ENCODE results near the gene ATP5MG.
"Not testable (repeated sequence)": the region's sequence is repeated elsewhere in the genome, so short reads cannot be mapped to it uniquely, and the experiment has no call there.

Gene ATP5MG

DNA sequence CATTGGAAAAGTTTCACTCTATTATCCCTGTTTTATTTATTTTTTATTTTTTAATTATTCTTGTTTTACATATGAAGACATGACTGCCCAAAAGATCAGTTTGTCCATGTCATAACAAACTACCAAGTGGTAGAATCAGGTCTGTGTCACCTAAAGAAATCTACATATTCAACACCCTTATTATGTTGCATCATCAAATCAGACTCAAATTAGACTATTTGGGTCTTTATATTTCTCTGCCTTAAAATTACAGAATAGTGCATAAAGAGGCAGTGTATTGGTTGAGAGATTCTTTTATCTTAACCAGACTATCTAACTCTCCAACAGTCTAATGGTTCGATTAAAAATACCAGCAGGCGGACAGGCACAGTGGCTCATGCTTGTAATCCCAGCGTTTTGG lies 18.5 kb upstream of the ATP5MG start:
- H3K4me3 ChIP-seq (replicated peaks in 1 of 2; ENCODE audit: low read depth in 2 of 2, low read length in 2 of 2): no peak overlapping the region
- TF ChIP-seq, protein P1, sequence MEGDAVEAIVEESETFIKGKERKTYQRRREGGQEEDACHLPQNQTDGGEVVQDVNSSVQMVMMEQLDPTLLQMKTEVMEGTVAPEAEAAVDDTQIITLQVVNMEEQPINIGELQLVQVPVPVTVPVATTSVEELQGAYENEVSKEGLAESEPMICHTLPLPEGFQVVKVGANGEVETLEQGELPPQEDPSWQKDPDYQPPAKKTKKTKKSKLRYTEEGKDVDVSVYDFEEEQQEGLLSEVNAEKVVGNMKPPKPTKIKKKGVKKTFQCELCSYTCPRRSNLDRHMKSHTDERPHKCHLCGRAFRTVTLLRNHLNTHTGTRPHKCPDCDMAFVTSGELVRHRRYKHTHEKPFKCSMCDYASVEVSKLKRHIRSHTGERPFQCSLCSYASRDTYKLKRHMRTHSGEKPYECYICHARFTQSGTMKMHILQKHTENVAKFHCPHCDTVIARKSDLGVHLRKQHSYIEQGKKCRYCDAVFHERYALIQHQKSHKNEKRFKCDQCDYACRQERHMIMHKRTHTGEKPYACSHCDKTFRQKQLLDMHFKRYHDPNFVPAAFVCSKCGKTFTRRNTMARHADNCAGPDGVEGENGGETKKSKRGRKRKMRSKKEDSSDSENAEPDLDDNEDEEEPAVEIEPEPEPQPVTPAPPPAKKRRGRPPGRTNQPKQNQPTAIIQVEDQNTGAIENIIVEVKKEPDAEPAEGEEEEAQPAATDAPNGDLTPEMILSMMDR (IDR thresholded peaks at IDR 0.05; ENCODE audit: low read depth, low read length): no peak
- no peak for DNase-seq (ENCODE audit: low read depth in 2 of 2)

DNA sequence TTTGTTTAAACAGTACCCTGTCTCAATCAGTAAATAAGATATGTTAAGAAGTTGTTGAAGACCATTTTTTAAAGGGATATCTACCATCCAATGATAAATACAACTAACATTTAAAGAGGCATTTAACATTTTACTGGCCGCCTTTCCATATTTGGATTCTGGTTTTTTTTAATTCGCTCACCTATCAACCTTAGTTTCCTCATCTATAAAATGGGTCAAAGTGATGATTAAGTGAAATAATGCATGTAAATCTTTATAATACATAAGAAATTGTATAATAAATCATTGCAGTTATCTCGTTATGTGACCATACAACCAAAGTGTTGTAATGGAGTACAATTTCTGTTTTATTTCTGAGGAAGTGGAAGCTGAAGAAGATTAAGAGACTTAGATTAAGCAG lies 17.7 kb upstream of the ATP5MG start:
- DNase-seq (ENCODE audit: low read depth in 2 of 2): no peak
- TF ChIP-seq, protein P1 (IDR thresholded peaks at IDR 0.05; ENCODE audit: low read depth, low read length): no peak
- H3K4me3 ChIP-seq (replicated peaks in 1 of 2; ENCODE audit: low read depth in 2 of 2, low read length in 2 of 2): no peak overlapping the region

DNA sequence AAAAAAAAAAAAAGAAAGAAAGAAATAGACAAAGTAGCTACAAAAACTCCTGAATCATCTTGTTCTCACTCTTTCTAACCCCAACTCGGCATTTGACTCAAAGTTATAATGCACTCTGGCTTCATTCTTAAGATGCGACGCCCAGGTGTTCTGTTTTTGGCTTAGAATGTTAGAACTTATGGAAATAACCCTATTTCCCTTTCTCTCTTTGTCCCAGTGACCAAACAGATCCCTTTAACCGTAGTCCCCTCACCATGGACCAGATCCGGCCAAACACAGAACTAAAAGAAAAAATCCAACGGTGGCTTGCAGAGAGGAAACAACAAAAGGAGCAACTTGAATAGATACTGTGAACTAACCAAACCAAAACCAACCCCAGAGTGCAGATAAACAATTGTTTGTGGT lies 5.3 kb upstream of the ATP5MG start:
- TF ChIP-seq, protein P1 (IDR thresholded peaks at IDR 0.05; ENCODE audit: low read depth, low read length): no peak
- no peak for DNase-seq (ENCODE audit: low read depth in 2 of 2)

DNA sequence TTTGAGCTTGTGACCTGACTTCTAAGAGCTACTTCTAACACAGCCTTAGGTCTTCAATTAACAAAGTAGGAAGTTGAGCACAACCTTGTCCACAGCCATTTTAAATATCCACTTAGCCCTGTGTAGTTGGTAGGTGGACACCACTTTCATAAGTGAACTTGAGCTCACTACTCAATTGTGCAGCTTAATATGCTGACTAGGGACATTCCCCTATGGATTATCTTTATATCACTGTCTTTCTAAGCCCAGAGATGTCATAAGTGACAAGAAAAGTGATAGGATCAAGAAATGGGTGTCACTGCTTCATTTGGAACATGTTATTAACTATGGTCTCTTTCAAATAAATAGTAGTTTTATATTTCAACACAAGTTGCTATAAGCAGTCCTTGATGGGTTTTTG lies 4.0 kb upstream of the ATP5MG start:
- DNase-seq (ENCODE audit: low read depth in 2 of 2): no peak
- H3K4me3 ChIP-seq (replicated peaks in 1 of 2; ENCODE audit: low read depth in 2 of 2, low read length in 2 of 2): no peak overlapping the region
- TF ChIP-seq, protein P1 (IDR thresholded peaks at IDR 0.05; ENCODE audit: low read depth, low read length): no peak

More for the DNA sequence above, 5.3 kb upstream of the ATP5MG start:
- H3K4me3 ChIP-seq (replicated peaks in 1 of 2; ENCODE audit: low read depth in 2 of 2, low read length in 2 of 2): no peak overlapping the region

DNA sequence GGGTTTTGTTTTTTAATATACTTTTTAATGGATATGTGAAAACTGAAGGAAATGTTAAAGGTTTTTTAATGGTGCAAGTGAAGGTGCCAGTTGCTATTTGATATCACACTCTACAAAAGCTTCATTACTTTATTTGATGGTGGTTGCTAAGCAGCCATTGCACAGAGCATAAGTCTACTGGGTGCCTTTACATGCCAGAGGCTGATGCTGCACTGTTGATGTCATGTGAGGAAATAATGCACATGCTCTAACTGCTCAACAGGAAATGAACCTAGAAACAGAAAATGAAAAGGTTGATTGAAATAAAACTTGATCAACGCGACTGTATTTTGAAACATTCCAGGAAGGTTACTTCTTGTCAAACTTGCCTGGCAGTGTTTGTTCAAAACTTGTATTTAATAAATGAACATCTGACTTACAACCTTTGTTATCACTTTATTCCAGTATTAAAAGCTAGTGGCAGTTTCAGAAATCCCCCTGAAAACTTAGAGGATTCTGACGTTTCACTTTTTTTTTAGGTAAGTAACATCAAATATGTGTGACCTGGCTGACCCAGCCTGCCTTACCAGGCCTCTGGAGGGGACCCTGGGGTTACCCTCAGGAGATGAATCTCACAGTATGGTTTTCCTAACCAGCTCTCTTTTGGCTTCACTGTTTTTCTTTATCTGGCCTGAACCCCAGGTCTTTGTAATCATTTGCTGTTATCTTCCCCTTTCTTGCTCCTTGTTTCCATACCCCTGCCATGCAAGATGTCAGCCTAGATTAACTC lies 2.4 kb upstream of the ATP5MG start:
- H3K4me3 ChIP-seq (replicated peaks in 1 of 2; ENCODE audit: low read depth in 2 of 2, low read length in 2 of 2): no peak overlapping the region
- DNase-seq (ENCODE audit: low read depth in 2 of 2): peak; percentile 4 to 31
- TF ChIP-seq, protein P1 (IDR thresholded peaks at IDR 0.05; ENCODE audit: low read depth, low read length): no peak

DNA sequence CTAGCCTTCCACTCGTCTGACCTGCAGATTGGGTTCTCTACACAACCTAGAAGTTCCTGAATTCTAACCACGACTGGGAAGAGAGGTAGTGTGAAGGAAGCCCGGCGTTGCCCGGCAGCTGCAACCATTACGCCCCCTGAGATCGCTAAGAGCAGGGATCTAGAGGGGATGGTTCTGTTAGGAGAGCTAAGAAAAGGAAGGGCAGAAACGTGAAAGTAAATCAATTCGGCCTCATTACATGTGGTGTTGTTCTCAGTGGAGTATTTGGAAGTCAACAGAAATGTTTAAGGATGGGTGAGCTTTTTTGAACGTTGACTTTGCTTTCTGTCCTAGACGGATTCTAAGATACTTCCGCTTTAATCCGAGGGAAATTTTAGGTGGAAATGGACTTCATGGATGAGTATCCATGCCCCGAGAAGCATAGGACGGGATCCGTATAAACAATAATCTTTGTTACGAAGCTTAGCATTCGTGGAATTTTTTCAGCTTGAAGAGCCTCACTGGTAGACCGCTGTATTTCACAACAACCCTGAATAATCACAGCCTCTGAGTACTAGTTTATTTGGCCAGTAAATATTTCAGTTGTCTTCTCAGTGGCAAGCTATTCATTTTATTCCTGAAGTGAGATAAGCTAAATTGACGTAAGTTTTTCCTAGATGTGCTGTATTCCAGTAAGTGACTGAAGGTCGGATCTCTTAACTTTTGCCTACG lies 629 bp downstream of the ATP5MG start:
- TF ChIP-seq, protein P1 (IDR thresholded peaks at IDR 0.05; ENCODE audit: low read depth, low read length): no peak
- H3K4me3 ChIP-seq (replicated peaks in 1 of 2; ENCODE audit: low read depth in 2 of 2, low read length in 2 of 2): peak overlapping the region; percentile 93
- peak; percentile 86 to 90 for DNase-seq (ENCODE audit: low read depth in 2 of 2)

DNA sequence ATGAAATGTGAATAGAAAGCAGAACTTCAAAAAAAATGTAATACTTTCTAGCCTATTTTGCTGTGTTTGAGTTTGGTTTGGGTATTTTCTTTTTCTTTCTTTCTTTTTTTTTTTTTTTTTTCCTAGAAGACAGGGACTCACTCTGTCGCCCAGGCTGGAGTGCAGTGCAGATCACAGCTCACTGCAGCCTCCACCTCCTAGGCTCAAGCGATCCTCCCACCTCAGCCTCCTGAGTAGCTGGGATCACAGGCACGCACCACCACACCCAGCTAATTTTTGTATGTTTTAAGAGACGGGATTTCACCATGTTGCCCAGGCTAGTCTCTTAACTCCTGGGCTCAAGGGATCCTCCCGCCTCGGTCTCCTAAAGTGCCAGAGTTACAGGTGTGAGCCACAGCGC lies 1.2 kb downstream of the ATP5MG start:
- peak overlapping the region; percentile 93 for H3K4me3 ChIP-seq (replicated peaks in 1 of 2; ENCODE audit: low read depth in 2 of 2, low read length in 2 of 2)
- DNase-seq (ENCODE audit: low read depth in 2 of 2): not testable (repeated sequence)

Data from cardiac fibroblast (primary cell).